Breast epithelium (tissue), 4 donors: ENCODE data around the gene BPIFA3. TPM values are rescaled to one million over a fixed set of nuclear protein-coding genes. Genes with fewer than 3 reads are reported as not detected.

Experiments
- DNase-seq, 2 donors: peaks; one replicate each; pipeline ENCODE4 v3.0.0-alpha.2; 2019; ENCODE audit warnings: low spot score in 2 of 2
- H3K27ac ChIP-seq, 2 donors: fragments of 200-600 bp; sonication (generic) in 1 of 2; one replicate each; pipeline ENCODE4 v1.5.1; 2016 to 2019; ENCODE audit warnings: mild to moderate bottlenecking in 1 of 2
- H3K27me3 ChIP-seq, 2 donors: fragments of 200-600 bp; sonication (generic) in 1 of 2; one replicate each; pipeline versions ENCODE4 v1.5.1 to v1.6.0; 2017 to 2019; ENCODE audit warnings: control low read depth in 1 of 2, mild to moderate bottlenecking in 1 of 2
- H3K36me3 ChIP-seq: fragments of 200-600 bp; one replicate; pipeline ENCODE4 v1.5.1; 2019
- H3K4me1 ChIP-seq, 2 donors: fragments of 200-600 bp; sonication (generic); one replicate each; pipeline ENCODE4 v1.5.1; 2016 to 2019; ENCODE audit warnings: control low read depth in 1 of 2
- H3K4me3 ChIP-seq, 3 donors: fragments of 200-600 bp; sonication (generic); 1 replicate in 2 of 3; 2 replicates in 1 of 3; pipeline ENCODE4 v1.5.1; 2016 to 2019; ENCODE audit warnings: mild to moderate bottlenecking in 3 of 3, moderate library complexity in 2 of 3
- H3K9me3 ChIP-seq, 2 donors: fragments of 200-600 bp; sonication (generic) in 1 of 2; one replicate each; pipeline ENCODE4 v1.5.1; 2016 to 2019; ENCODE audit warnings: control low read depth in 1 of 2
- CTCF ChIP-seq, 3 donors: fragments of 450-650 bp; IDR thresholded peaks; one replicate each; pipeline ENCODE4 v1.5.1; 2016 to 2017; ENCODE audit warnings: antibody characterized with exemption in 3 of 3, mild to moderate bottlenecking in 3 of 3, moderate library complexity in 3 of 3
- POLR2A ChIP-seq: fragments of 450-650 bp; IDR thresholded peaks from one replicate; pipeline ENCODE4 v1.6.1; 2016; ENCODE audit warnings: antibody characterized with exemption, mild to moderate bottlenecking, moderate library complexity
- POLR2AphosphoS5 ChIP-seq, 3 donors: sonication (generic); formaldehyde crosslinking; IDR thresholded peaks; one replicate each; pipeline ENCODE4 v1.6.1; 2017; ENCODE audit warnings: antibody characterized with exemption in 3 of 3
- intact Hi-C: fragments of 100-400 bp; cut with DNase I; formaldehyde crosslinking; loops from one replicate; pipeline ENCODE4 v1.15.1; 2023; ENCODE audit warnings: low total_unique reads
- total RNA-seq, 3 donors: library from RNA; depleted of rRNA; stranded (reverse); fragments of >200 nt; gene quantifications; one replicate each; pipeline ENCODE4 v1.1.0, GENCODE V29; 2016

The BPIFA3 gene
- total RNA-seq, 3 donors from 2014 or later, result not detected

- TF ChIP-seq CTCF (IDR thresholded peaks at IDR 0.05) (no peak), POLR2A (no peak), POLR2AphosphoS5 (IDR thresholded peaks at IDR 0.05) (no peak)
- no peaks in the 10 kb centered on the region for H3K4me1 ChIP-seq
- no peak for DNase-seq
- H3K4me3 ChIP-seq, result no peak overlapping the region
- H3K27ac ChIP-seq, result no peak overlapping the region
- no peaks in the 10 kb centered on the region for H3K9me3 ChIP-seq
- intact Hi-C loops, result no loop called here
- no peaks in the 10 kb centered on the region for H3K36me3 ChIP-seq
- peaks cover 0 to 17% of the 10 kb centered on the region in 2 donors for H3K27me3 ChIP-seq
Measured at GRCh38 chr20:33199026-33199425, 18.1 kb upstream of the BPIFA3 start.

GRCh38 chr20:33202451-33202850 is 14.7 kb upstream of the BPIFA3 start:
- H3K4me1 ChIP-seq, result no peaks in the 10 kb centered on the region
- no peaks in the 10 kb centered on the region for H3K36me3 ChIP-seq
- no peaks in the 10 kb centered on the region for H3K9me3 ChIP-seq
- peaks cover 0 to 15% of the 10 kb centered on the region in 2 donors for H3K27me3 ChIP-seq
- TF ChIP-seq POLR2AphosphoS5 (IDR thresholded peaks at IDR 0.05) (no peak), CTCF (IDR thresholded peaks at IDR 0.05) (no peak), POLR2A (no peak)
- H3K4me3 ChIP-seq, result no peak overlapping the region
- no peak for DNase-seq
- intact Hi-C loops, result no loop called here
- no peak overlapping the region for H3K27ac ChIP-seq

- TF ChIP-seq POLR2AphosphoS5 (IDR thresholded peaks at IDR 0.05) (no peak), POLR2A (no peak), CTCF (IDR thresholded peaks at IDR 0.05) (no peak)
- intact Hi-C loops, result no loop called here
- Histone ChIP-seq H3K36me3 (no peaks in the 10 kb centered on the region), H3K27me3 (peaks cover 0 to 13% of the 10 kb centered on the region in 2 donors), H3K9me3 (no peaks in the 10 kb centered on the region), H3K4me1 (no peaks in the 10 kb centered on the region), H3K4me3 (no peak overlapping the region), H3K27ac (no peak overlapping the region)
- DNase-seq, result no peak
Measured at GRCh38 chr20:33203444-33203843, 13.7 kb upstream of the BPIFA3 start.

- H3K4me3 ChIP-seq, result no peak overlapping the region
- intact Hi-C loops, result no loop called here
- no peak for TF ChIP-seq POLR2A
- no peaks in the 10 kb centered on the region for H3K9me3 ChIP-seq
- H3K4me1 ChIP-seq, result no peaks in the 10 kb centered on the region
- peak in 1 of 2 donors; percentile 75 for DNase-seq
- H3K27me3 ChIP-seq, result peaks cover 0 to 35% of the 10 kb centered on the region in 2 donors
- no peak overlapping the region for H3K27ac ChIP-seq
- H3K36me3 ChIP-seq, result no peaks in the 10 kb centered on the region
Measured at GRCh38 chr20:33209789-33210188, 7.4 kb upstream of the BPIFA3 start.

- intact Hi-C loops, result no loop called here
- no peak overlapping the region for H3K27ac ChIP-seq
- TF ChIP-seq POLR2AphosphoS5 (IDR thresholded peaks at IDR 0.05) (no peak), CTCF (IDR thresholded peaks at IDR 0.05) (no peak), POLR2A (no peak)
- H3K9me3 ChIP-seq, result no peaks in the 10 kb centered on the region
- H3K4me3 ChIP-seq, result no peak overlapping the region
- peaks cover 0 to 40% of the 10 kb centered on the region in 2 donors for H3K27me3 ChIP-seq
- DNase-seq, result no peak
- no peaks in the 10 kb centered on the region for H3K36me3 ChIP-seq
- H3K4me1 ChIP-seq, result no peaks in the 10 kb centered on the region
Measured at GRCh38 chr20:33210371-33210770, 6.8 kb upstream of the BPIFA3 start.
